ENCODE data around the gene PGC. TPM values are rescaled to one million over a fixed set of nuclear protein-coding genes. Genes with fewer than 3 reads are reported as not detected.

PGC gene
- total RNA-seq, 4 donors from 2014 or later = 0.42 TPM; not detected in 3

DNA sequence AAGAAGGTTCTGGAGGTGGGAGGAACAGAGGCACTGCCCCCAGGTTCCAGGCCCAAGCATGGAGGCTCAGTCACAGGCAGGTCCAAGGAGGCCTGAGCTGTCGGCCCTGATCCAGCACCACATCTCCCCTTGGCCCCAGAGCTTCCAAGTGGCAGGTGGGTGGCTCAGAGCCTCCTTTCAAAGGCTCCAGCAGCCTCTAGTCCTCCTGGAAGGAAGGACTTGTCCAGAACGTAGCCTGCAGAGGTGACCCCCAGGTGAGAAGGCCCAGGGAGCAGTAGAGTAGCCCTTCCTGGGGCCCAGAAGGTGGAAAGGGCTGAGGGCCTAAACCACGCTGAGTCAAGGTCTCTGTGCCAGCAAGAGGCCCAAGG, 19.5 kb downstream of the PGC start:
- no peak for DNase-seq (ENCODE audit: low spot score in 2 of 2)
- WGBS, 2 donors = 82 to 84% methylated on average over 3 of the region's 3 CpGs
- no peak for TF ChIP-seq CTCF (IDR thresholded peaks at IDR 0.05)
- intact Hi-C loops (cut with DNase I; ENCODE audit: low total_unique reads) = no loop called here
- no peak overlapping the region for H3K4me3 ChIP-seq (ENCODE audit: low read depth, poor library complexity, severe bottlenecking)

GRCh38 chr6:41726876-41727275, 20.3 kb downstream of the PGC start:
- TF ChIP-seq CTCF (IDR thresholded peaks at IDR 0.05) (no peak), POLR2A (IDR thresholded peaks at IDR 0.05) (no peak)
- intact Hi-C loops (cut with DNase I; ENCODE audit: low total_unique reads) = no loop called here
- peak in 1 of 2 donors; percentile 79 for DNase-seq (ENCODE audit: low spot score in 2 of 2)
- 66 to 72% methylated on average over 7 of the region's 7 CpGs for WGBS, 2 donors
- H3K4me3 ChIP-seq (ENCODE audit: low read depth, poor library complexity, severe bottlenecking) = no peak overlapping the region

GRCh38 chr6:41724586-41725501, 22.4 kb downstream of the PGC start:
- WGBS, 2 donors = 80 to 84% methylated on average over 13 of the region's 13 CpGs
- H3K4me3 ChIP-seq (ENCODE audit: low read depth, poor library complexity, severe bottlenecking) = no peak overlapping the region
- no peak for DNase-seq (ENCODE audit: low spot score in 2 of 2)
- TF ChIP-seq CTCF (IDR thresholded peaks at IDR 0.05) (no peak), POLR2A (IDR thresholded peaks at IDR 0.05) (no peak)
- intact Hi-C loops (cut with DNase I; ENCODE audit: low total_unique reads) = no loop called here

GRCh38 chr6:41724228-41724580, 23.0 kb downstream of the PGC start:
- intact Hi-C loops (cut with DNase I; ENCODE audit: low total_unique reads) = no loop called here
- TF ChIP-seq POLR2A (IDR thresholded peaks at IDR 0.05) (no peak), CTCF (IDR thresholded peaks at IDR 0.05) (no peak)
- WGBS, 2 donors = 70 to 73% methylated on average over 7 of the region's 7 CpGs
- no peak for DNase-seq (ENCODE audit: low spot score in 2 of 2)
- H3K4me3 ChIP-seq (ENCODE audit: low read depth, poor library complexity, severe bottlenecking) = no peak overlapping the region

GRCh38 chr6:41723530-41724227, 23.5 kb downstream of the PGC start:
- intact Hi-C loops (cut with DNase I; ENCODE audit: low total_unique reads) = no loop called here
- TF ChIP-seq CTCF (IDR thresholded peaks at IDR 0.05) = no peak
- TF ChIP-seq POLR2A (IDR thresholded peaks at IDR 0.05) = no peak
- no peak overlapping the region for H3K4me3 ChIP-seq (ENCODE audit: low read depth, poor library complexity, severe bottlenecking)
- WGBS, 2 donors = 43 to 54% methylated on average over 15 to 18 of the region's 21 CpGs
- DNase-seq (ENCODE audit: low spot score in 2 of 2) = peak; percentile 78 to 96
